GM12874 (cell line): ENCODE data around the gene PLSCR3.

Experiments used
- TF ChIP-seq, protein P1 (sequence below): IDR thresholded peaks from 2 replicates; pipeline ENCODE4 v1.5.1; 2011; ENCODE audit warnings: low read depth, mild to moderate bottlenecking, control low read depth, low read length, moderate library complexity; ENCODE audit not compliant: insufficient read depth

Gene PLSCR3

DNA sequence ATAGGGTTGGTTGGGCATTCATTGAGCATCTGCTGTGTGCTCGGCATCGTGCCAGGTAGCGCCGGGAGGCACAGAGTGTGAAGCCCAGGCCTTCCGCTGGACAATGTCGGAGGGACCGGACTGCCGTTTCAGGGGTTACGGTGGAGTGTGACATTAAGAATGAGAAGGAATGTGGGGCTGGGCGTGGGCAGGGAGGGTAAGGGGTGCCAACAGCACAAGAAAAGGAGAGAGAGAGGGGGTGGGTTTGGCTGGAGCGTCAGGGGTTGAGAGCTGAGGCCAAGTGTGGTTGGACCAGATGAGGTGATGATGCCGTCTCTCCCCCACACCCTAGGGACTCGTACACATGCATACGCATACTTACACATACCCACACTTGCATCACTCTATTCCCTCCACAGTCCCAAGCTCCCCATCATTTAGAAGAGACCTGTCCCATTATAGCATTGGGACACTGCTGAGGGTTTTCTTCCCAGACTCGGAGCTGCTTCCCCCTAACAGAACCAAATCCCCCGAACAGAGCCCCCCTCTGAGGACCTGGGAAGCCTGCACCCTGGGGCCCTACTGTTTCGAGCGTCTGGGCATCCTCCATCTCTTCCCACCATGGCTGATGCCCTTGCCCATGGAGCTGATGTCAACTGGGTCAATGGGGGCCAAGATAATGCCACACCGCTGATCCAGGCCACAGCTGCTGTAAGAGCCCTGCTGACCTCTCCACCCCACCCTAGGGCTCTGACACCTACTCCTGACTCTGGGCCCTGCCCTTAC lies 45.7 kb downstream of the PLSCR3 start:
- TF ChIP-seq, protein P1, sequence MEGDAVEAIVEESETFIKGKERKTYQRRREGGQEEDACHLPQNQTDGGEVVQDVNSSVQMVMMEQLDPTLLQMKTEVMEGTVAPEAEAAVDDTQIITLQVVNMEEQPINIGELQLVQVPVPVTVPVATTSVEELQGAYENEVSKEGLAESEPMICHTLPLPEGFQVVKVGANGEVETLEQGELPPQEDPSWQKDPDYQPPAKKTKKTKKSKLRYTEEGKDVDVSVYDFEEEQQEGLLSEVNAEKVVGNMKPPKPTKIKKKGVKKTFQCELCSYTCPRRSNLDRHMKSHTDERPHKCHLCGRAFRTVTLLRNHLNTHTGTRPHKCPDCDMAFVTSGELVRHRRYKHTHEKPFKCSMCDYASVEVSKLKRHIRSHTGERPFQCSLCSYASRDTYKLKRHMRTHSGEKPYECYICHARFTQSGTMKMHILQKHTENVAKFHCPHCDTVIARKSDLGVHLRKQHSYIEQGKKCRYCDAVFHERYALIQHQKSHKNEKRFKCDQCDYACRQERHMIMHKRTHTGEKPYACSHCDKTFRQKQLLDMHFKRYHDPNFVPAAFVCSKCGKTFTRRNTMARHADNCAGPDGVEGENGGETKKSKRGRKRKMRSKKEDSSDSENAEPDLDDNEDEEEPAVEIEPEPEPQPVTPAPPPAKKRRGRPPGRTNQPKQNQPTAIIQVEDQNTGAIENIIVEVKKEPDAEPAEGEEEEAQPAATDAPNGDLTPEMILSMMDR, result no peak

DNA sequence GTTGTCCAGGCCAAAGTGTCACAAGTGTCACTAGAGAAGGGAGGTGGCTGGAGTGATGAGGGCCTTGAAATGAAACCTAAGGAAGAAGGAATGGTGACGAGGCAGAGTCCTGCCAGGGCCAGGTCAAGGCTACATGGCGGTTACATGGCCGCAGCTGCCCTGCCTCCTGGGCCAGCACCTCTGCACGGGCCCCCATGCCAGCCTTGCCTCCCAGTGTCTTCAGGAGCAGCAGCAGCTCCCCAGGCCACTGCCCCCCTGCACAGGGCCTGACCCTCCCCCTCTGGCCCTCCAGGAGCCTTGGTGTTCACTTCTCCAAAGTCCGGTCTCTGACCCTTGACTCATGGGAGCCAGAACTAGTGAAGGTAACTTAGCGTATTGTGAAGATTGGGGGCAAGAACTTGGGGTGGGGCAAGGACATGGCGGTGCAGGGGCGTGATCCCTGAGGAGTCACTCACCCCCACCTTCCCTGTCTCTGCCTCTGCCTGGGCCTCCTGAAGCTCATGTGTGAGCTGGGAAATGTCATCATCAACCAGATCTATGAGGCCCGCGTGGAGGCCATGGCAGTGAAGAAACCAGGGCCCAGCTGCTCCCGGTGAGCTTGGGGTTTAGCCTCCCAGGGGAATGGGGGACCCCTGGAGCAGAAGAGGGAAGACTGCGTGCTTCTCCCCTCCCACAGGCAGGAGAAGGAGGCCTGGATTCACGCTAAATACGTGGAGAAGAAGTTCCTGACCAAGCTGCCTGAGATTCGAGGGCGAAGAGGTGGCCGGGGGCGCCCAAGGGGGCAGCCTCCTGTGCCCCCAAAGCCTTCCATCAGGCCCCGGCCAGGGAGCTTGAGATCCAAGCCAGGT lies 46.5 kb downstream of the PLSCR3 start:
- TF ChIP-seq, protein P1, result no peak

DNA sequence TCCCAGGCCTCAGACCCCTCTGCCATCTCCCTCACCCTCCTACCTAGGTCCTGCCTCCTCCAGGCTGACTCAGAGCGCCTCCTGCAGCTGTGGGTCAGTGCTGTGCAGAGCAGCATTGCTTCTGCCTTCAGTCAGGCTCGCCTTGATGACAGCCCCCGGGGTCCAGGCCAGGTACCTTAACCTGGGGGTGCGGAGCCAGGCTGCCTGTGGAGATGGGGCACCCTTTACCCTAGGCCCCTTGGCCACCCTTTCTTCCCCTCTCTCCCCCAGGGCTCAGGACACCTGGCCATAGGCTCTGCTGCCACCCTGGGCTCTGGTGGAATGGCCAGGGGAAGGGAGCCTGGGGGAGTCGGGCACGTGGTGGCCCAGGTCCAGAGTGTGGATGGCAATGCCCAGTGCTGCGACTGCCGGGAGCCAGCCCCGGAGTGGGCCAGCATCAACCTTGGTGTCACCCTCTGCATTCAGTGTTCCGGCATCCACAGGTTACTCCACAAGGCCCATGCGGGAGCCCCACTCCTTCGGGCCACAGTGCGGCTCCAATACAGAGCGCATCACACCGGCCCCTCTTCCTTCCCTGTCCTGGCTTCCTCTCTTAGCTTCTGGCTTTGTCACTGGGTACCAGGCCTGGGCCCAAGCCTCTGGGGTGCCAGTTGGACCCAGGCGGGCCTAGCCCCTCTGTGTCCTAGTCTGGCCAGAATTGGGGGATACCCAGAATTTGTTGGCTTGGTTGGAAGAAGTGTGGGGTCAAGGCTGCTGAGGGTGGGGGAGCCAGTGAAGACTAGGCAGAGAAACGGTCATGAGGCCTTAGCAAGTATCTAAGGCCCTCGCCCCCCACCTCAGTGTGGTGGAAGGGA lies 47.3 kb downstream of the PLSCR3 start:
- TF ChIP-seq, protein P1, result no peak

DNA sequence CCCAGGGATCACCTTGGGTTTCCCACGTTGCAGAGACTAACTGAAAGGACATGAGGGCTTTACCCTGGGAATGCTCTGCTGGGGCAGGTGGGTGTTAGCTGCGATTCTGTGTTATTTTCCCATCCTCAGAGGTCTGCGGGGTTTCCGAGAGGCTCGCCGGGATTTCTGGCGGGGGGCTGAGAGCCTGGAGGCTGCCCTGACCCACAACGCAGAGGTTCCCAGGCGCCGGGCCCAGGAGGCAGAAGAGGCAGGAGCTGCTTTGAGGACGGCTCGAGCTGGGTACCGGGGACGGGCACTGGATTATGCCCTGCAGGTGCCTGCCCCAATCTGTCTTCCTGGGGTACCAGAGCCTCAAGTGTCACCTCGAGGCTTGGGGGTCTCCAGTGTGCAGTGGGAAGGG lies 51.1 kb downstream of the PLSCR3 start:
- TF ChIP-seq, protein P1, result no peak

DNA sequence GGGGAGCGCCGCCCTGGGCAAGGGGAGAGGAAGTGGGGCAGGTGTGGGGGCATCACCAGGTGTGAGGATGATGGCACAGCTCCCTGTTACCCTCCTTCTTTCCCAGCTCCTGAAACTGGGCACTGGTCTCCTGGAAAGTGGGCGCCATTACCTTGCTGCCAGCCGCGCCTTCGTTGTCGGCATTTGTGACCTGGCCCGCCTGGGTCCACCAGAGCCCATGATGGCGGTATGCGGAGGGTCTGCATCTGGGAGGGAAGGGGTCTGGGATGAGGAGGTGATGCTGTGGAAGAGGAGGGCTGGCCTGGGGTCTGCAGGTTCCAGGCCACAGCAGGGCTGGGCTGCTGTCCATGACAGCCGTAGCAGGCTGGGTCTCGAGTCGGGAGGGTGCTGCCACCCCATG lies 52.5 kb downstream of the PLSCR3 start:
- TF ChIP-seq, protein P1, result no peak

DNA sequence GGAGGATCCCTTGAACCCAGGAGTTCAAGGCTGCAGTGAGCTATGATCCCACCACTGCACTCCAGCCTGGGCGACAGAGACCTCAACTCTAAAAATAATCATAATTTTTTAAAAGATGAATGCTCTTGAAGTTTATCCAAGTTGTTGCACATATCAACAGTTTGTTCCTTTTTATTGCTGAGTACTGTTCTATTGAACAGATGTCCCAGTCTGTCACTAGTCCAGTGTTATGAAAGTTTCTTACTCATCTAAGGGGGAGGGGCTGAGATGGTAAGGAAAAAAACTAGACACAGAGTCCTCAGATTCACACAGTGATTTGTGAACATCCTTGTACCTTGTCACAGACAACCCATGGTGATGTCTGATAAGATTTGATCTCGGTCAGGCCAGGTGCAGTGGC lies 54.1 kb downstream of the PLSCR3 start:
- TF ChIP-seq, protein P1, result no peak
